SK-N-MC (cell line): Measurements from ENCODE around the gene FOSL2.

Source experiments
- EZH2 ChIP-seq: fragments of 200-600 bp; sonication (generic); IDR thresholded peaks from one replicate; pipeline ENCODE4 v1.6.1; 2017; ENCODE audit warnings: antibody characterized with exemption
- FOXP2 ChIP-seq: optimal IDR thresholded peaks from 2 replicates; pipeline ENCODE3; 2011; ENCODE audit warnings: mild to moderate bottlenecking, moderate library complexity; ENCODE audit not compliant: insufficient read depth; ENCODE audit errors: extremely low read length, control extremely low read depth
- POLR2AphosphoS5 ChIP-seq: IDR thresholded peaks from 2 replicates; pipeline ENCODE4 v1.6.1; 2012; ENCODE audit warnings: mild to moderate bottlenecking, low read depth, low read length, borderline replicate concordance

DNA sequence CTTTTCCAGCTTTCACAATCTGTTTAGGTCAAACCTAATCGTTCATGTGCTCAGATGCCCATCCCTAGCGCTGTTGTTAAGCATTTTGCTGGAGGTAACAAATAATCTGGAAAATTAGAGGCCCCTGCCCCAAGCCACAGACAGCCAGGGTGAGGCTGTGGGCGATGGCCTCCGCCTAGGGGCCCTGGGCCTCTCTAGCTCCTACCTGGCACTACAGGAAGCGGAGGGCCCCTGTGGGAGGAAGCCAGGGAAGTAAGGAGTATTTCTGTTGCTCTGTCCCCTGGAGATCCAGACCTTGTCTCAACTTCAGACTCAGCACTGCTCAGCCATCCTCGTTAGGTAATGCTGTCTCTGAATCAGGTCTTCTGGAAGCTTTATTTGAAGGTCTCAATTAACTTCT is 12.4 kb upstream of the FOSL2 start:
- TF ChIP-seq EZH2 (no peak), POLR2AphosphoS5 (no peak), FOXP2 (no peak)
